Activated T-cell treated with anti-CD3 and anti-CD28 coated beads, Interleukin-2, amount 50 U/mL, for 24 hours (primary cell): ENCODE measurements around the gene MYO7A.
A peak's percentile ranks its signal among the peaks of the same experiment; 100 is the strongest.
"Not testable (repeated sequence)": the region's sequence is repeated elsewhere in the genome, so short reads cannot be mapped to it uniquely, and the experiment has no call there.

Source experiments
- DNase-seq: peaks from one replicate; pipeline ENCODE4 v3.0.0-alpha.2; 2020
- H3K27ac Mint-ChIP-seq: 2 replicates; pipeline ENCODE4 v1.8.0; 2020; ENCODE audit warnings: mild to moderate bottlenecking, mixed read lengths
- H3K27me3 Mint-ChIP-seq: 2 replicates; pipeline ENCODE4 v1.8.0; 2020; ENCODE audit warnings: mixed read lengths
- H3K36me3 Mint-ChIP-seq: 2 replicates; pipeline ENCODE4 v1.8.0; 2020; ENCODE audit warnings: low read depth, mixed read lengths
- H3K4me1 Mint-ChIP-seq: 2 replicates; pipeline ENCODE4 v1.8.0; 2020; ENCODE audit warnings: low read depth, mixed read lengths
- H3K4me3 Mint-ChIP-seq: 2 replicates; pipeline ENCODE4 v1.8.0; 2020; ENCODE audit warnings: mild to moderate bottlenecking, moderate library complexity, mixed read lengths
- H3K9me3 Mint-ChIP-seq: 2 replicates; pipeline ENCODE4 v1.8.0; 2020; ENCODE audit warnings: mixed read lengths

MYO7A gene

GRCh38 chr11:77089004-77089545, 39.0 kb upstream of the MYO7A start:
- Mint-ChIP-seq H3K4me3 (no peak overlapping the region), H3K27ac (no peak overlapping the region)
- DNase-seq = no peak

GRCh38 chr11:77090046-77090372, 38.0 kb upstream of the MYO7A start:
- Mint-ChIP-seq H3K4me1 (peaks cover 1% of the 10 kb centered on the region), H3K9me3 (no peaks in the 10 kb centered on the region), H3K27me3 (no peaks in the 10 kb centered on the region), H3K4me3 (no peak overlapping the region), H3K27ac (no peak overlapping the region), H3K36me3 (no peaks in the 10 kb centered on the region)
- DNase-seq = no peak

More at GRCh38 chr11:77089004-77089545, 39.0 kb upstream of the MYO7A start:
- peaks cover 1% of the 10 kb centered on the region for H3K4me1 Mint-ChIP-seq
- H3K36me3 Mint-ChIP-seq = no peaks in the 10 kb centered on the region
- no peaks in the 10 kb centered on the region for H3K27me3 Mint-ChIP-seq
- H3K9me3 Mint-ChIP-seq = no peaks in the 10 kb centered on the region

GRCh38 chr11:77090373-77091111, 37.5 kb upstream of the MYO7A start:
- Mint-ChIP-seq H3K27ac (no peak overlapping the region), H3K27me3 (no peaks in the 10 kb centered on the region), H3K36me3 (no peaks in the 10 kb centered on the region), H3K4me3 (no peak overlapping the region), H3K9me3 (no peaks in the 10 kb centered on the region), H3K4me1 (peaks cover 1% of the 10 kb centered on the region)
- DNase-seq = no peak

GRCh38 chr11:77091146-77091940, 36.7 kb upstream of the MYO7A start:
- Mint-ChIP-seq H3K27ac (no peak overlapping the region), H3K27me3 (no peaks in the 10 kb centered on the region), H3K4me1 (peaks cover 1% of the 10 kb centered on the region), H3K9me3 (no peaks in the 10 kb centered on the region), H3K36me3 (no peaks in the 10 kb centered on the region), H3K4me3 (no peak overlapping the region)
- peak; percentile 87 for DNase-seq

GRCh38 chr11:77092382-77092781, 35.7 kb upstream of the MYO7A start:
- no peaks in the 10 kb centered on the region for H3K27me3 Mint-ChIP-seq
- H3K9me3 Mint-ChIP-seq = no peaks in the 10 kb centered on the region
- H3K4me1 Mint-ChIP-seq = peaks cover 1% of the 10 kb centered on the region
- H3K27ac Mint-ChIP-seq = no peak overlapping the region
- no peak for DNase-seq
- H3K36me3 Mint-ChIP-seq = no peaks in the 10 kb centered on the region
- no peak overlapping the region for H3K4me3 Mint-ChIP-seq

GRCh38 chr11:77093056-77093891, 34.8 kb upstream of the MYO7A start:
- Mint-ChIP-seq H3K27me3 (no peaks in the 10 kb centered on the region), H3K36me3 (no peaks in the 10 kb centered on the region), H3K9me3 (no peaks in the 10 kb centered on the region), H3K4me1 (peaks cover 1% of the 10 kb centered on the region), H3K4me3 (no peak overlapping the region), H3K27ac (no peak overlapping the region)
- DNase-seq = no peak

GRCh38 chr11:77093987-77094840, 33.8 kb upstream of the MYO7A start:
- no peaks in the 10 kb centered on the region for H3K9me3 Mint-ChIP-seq
- H3K27me3 Mint-ChIP-seq = no peaks in the 10 kb centered on the region
- H3K4me3 Mint-ChIP-seq = no peak overlapping the region
- no peak overlapping the region for H3K27ac Mint-ChIP-seq
- DNase-seq = no peak
- H3K36me3 Mint-ChIP-seq = no peaks in the 10 kb centered on the region
- H3K4me1 Mint-ChIP-seq = peaks cover 1% of the 10 kb centered on the region

- DNase-seq = no peak
Observed at GRCh38 chr11:77094841-77095365, 33.1 kb upstream of the MYO7A start.

GRCh38 chr11:77095551-77096490, 32.2 kb upstream of the MYO7A start:
- Mint-ChIP-seq H3K4me3 (no peak overlapping the region), H3K27ac (no peak overlapping the region)

More at GRCh38 chr11:77094841-77095365, 33.1 kb upstream of the MYO7A start:
- Mint-ChIP-seq H3K27me3 (no peaks in the 10 kb centered on the region), H3K4me3 (no peak overlapping the region), H3K4me1 (peaks cover 1% of the 10 kb centered on the region), H3K36me3 (no peaks in the 10 kb centered on the region), H3K27ac (no peak overlapping the region), H3K9me3 (no peaks in the 10 kb centered on the region)

GRCh38 chr11:77096591-77097019, 31.4 kb upstream of the MYO7A start:
- Mint-ChIP-seq H3K36me3 (no peaks in the 10 kb centered on the region), H3K27ac (no peak overlapping the region), H3K4me3 (no peak overlapping the region), H3K4me1 (no peaks in the 10 kb centered on the region), H3K9me3 (no peaks in the 10 kb centered on the region), H3K27me3 (no peaks in the 10 kb centered on the region)
- DNase-seq = no peak

More at GRCh38 chr11:77095551-77096490, 32.2 kb upstream of the MYO7A start:
- no peaks in the 10 kb centered on the region for H3K27me3 Mint-ChIP-seq
- no peaks in the 10 kb centered on the region for H3K36me3 Mint-ChIP-seq
- DNase-seq = no peak
- H3K9me3 Mint-ChIP-seq = no peaks in the 10 kb centered on the region
- peaks cover 1% of the 10 kb centered on the region for H3K4me1 Mint-ChIP-seq

- not testable (repeated sequence) for H3K36me3 Mint-ChIP-seq, H3K4me1 Mint-ChIP-seq, H3K27me3 Mint-ChIP-seq, DNase-seq, H3K4me3 Mint-ChIP-seq, H3K9me3 Mint-ChIP-seq, H3K27ac Mint-ChIP-seq
Observed at GRCh38 chr11:77097180-77097579, 30.9 kb upstream of the MYO7A start.

- Mint-ChIP-seq H3K9me3 (no peaks in the 10 kb centered on the region), H3K4me3 (no peak overlapping the region), H3K27ac (no peak overlapping the region), H3K36me3 (no peaks in the 10 kb centered on the region), H3K4me1 (no peaks in the 10 kb centered on the region), H3K27me3 (no peaks in the 10 kb centered on the region)
- DNase-seq = no peak
Observed at GRCh38 chr11:77100166-77101042, 27.6 kb upstream of the MYO7A start.
